ENCODE data around the gene RPGR. TPM values are rescaled to one million over a fixed set of nuclear protein-coding genes. Genes with fewer than 3 reads are reported as not detected.
A peak's percentile ranks its signal among the peaks of the same experiment; 100 is the strongest.

The RPGR gene
- total RNA-seq, 1 experiment from 2014 or later: 10.4 TPM

- DNase-seq (ENCODE audit: low read depth, low spot score) (peak; percentile 41), ATAC-seq (peak; percentile 81)
- H3K27ac ChIP-seq (ENCODE audit: low read depth, low read length): peak overlapping the region; percentile 36
- no peaks in the 10 kb centered on the region for H3K9me3 ChIP-seq (ENCODE audit: control insufficient read depth in 1 of 2, insufficient read depth in 1 of 2, low read depth in 1 of 2, low read length in 2 of 2)
- RAD21 ChIA-PET (ENCODE audit: low non-redundant PET in 1 of 2, low total read pairs in 2 of 2, uncharacterized antibody in 2 of 2, unreplicated experiment in 2 of 2): no interaction called here
- peak overlapping the region; percentile 48 to 58 for H3K4me3 ChIP-seq (replicated peaks in 1 of 2; ENCODE audit: low read depth in 1 of 2, low read length in 2 of 2)
- no peaks in the 10 kb centered on the region for H4K20me1 ChIP-seq (ENCODE audit: insufficient read depth)
- no TSS peak for BruUV-seq (replicated peaks)
- H3K4me2 ChIP-seq (ENCODE audit: low read length): peak overlapping the region; percentile 75
- H3K9me2 ChIP-seq (ENCODE audit: insufficient read depth): no peaks in the 10 kb centered on the region
- intact Hi-C loops (cut with micrococcal nuclease): loop anchor here (1.0 kb wide), 1 partner anchor 107 kb away; the partner anchor contains the start of gene RPGR
- CTCF ChIA-PET: interaction anchor here (1.0 to 1.1 kb wide), 2 partner anchors 62 to 107 kb away, joined by 3 read pairs; partner anchors contain the start of gene RPGR
- H3K36me3 ChIP-seq (ENCODE audit: control insufficient read depth in 1 of 2, insufficient read depth in 2 of 2, low read length in 2 of 2): no peaks in the 10 kb centered on the region
- H2AFZ ChIP-seq (ENCODE audit: low read depth, low read length, poor library complexity, severe bottlenecking): no peak overlapping the region
- POLR2A ChIA-PET: no interaction called here
- peaks cover 0 to 20% of the 10 kb centered on the region in 2 experiments; a peak in 2 of 4 replicates for H3K4me1 ChIP-seq (ENCODE audit: control insufficient read depth in 1 of 2, insufficient read depth in 2 of 2, low read length in 2 of 2)
- H3K79me2 ChIP-seq (ENCODE audit: insufficient read depth, low read length): no peaks in the 10 kb centered on the region
- peak overlapping the region; percentile 52 for H3K9ac ChIP-seq (ENCODE audit: low read length)
- H3K27me3 ChIP-seq (ENCODE audit: insufficient read depth, low read length): no peaks in the 10 kb centered on the region
- peak; percentile 16; the same call in 1 of the 2 replicates for TF ChIP-seq SP1 (IDR thresholded peaks at IDR 0.05; ENCODE audit: low read depth)
- TF ChIP-seq MAX (IDR thresholded peaks at IDR 0.05): peak; percentile 74
- TF ChIP-seq CTCF (IDR thresholded peaks at IDR 0.05 in 2 of 3, conservative IDR thresholded peaks at IDR 0.05 in 1 of 3; ENCODE audit: borderline replicate concordance in 1 of 3, insufficient read depth in 1 of 3, low read depth in 2 of 3, low read length in 2 of 3): 0 out of 6 replicates have a peak, but pooled peaks of 1 of the 3 experiments have one; percentile 10
- no peak for TF ChIP-seq YY1 (IDR thresholded peaks at IDR 0.05; ENCODE audit: extremely low read depth, insufficient replicate concordance, low read depth, low read length)
- TF ChIP-seq RAD21 (IDR thresholded peaks at IDR 0.05; ENCODE audit: low read depth): peak; percentile 24
- TF ChIP-seq POLR2AphosphoS5 (IDR thresholded peaks at IDR 0.05; ENCODE audit: low read depth, low read length): no peak; the same call in 1 of the 2 replicates
These were observed 107.3 kb downstream of the RPGR start for GRCh38 chrX:38220024-38220414.

Other genes starting within 250 kb of the RPGR start
- gene SRPX, start 106.6 kb downstream of the RPGR start, total RNA-seq (2021; ENCODE audit: unreplicated experiment): 18.2 TPM
- gene OTC, start 25.1 kb upstream of the RPGR start, total RNA-seq (2021; ENCODE audit: unreplicated experiment): not detected
- 2.9 TPM for gene TSPAN7, start 234.0 kb upstream of the RPGR start, total RNA-seq (2021; ENCODE audit: unreplicated experiment)